Caco-2 (cell line): Measurements from ENCODE around the gene TMEM141. TPM values are rescaled to one million over a fixed set of nuclear protein-coding genes. Genes with fewer than 3 reads are reported as not detected.

ENCODE experiments used
- BruUV-seq: library from RNA; stranded (reverse); fragments of 400-500 nt; replicated peaks from 2 replicates; lab custom pipeline; 2021; lab: Mats Ljungman, UMichigan
- CTCF ChIA-PET: fragments of 300-600 bp; sonication (Branson Sonifier 250); formaldehyde crosslinking; loops from one replicate; lab custom pipeline; 2022; ENCODE audit warnings: antibody characterized with exemption; lab: Charles Lee
- POLR2A ChIA-PET: fragments of 300-600 bp; sonication (Branson Sonifier 250); formaldehyde crosslinking; loops from one replicate; lab custom pipeline; 2022; ENCODE audit warnings: antibody characterized with exemption; lab: Charles Lee
- DNase-seq, 2 experiments: peaks; one replicate each; pipeline versions ENCODE4 v3.0.0 to v3.0.0-alpha.2; 2020 to 2022
- H3K27me3 ChIP-seq: replicated peaks from 2 replicates; pipeline ENCODE4 v1.6.0; 2011; ENCODE audit warnings: low read length; ENCODE audit not compliant: control insufficient read depth, insufficient read depth
- H3K36me3 ChIP-seq: 2 replicates; pipeline ENCODE4 v1.5.1; 2011; ENCODE audit warnings: low read length; ENCODE audit not compliant: control insufficient read depth, insufficient read depth
- H3K4me1 ChIP-seq: fragments of 250-450 bp; sonication (Bioruptor Pico); 2 replicates; pipeline ENCODE4 v1.5.1; 2020; ENCODE audit warnings: mild to moderate bottlenecking
- H3K4me3 ChIP-seq: 2 replicates; pipeline ENCODE4 v1.5.1; 2011; ENCODE audit warnings: low read depth, mild to moderate bottlenecking, control low read depth, low read length
- H3K9me3 ChIP-seq: fragments of 250-450 bp; sonication (Bioruptor Pico); 2 replicates; pipeline ENCODE4 v1.5.1; 2020; ENCODE audit warnings: mild to moderate bottlenecking, moderate library complexity
- H3K27ac Mint-ChIP-seq: one replicate; pipeline ENCODE4 v1.8.0; 2022; ENCODE audit warnings: mixed read lengths; ENCODE audit not compliant: unreplicated experiment
- H3K27me3 Mint-ChIP-seq: one replicate; pipeline ENCODE4 v1.8.0; 2022; ENCODE audit warnings: mixed read lengths; ENCODE audit not compliant: insufficient read depth, unreplicated experiment
- H3K36me3 Mint-ChIP-seq: one replicate; pipeline ENCODE4 v1.8.0; 2022; ENCODE audit warnings: mild to moderate bottlenecking, mixed read lengths; ENCODE audit not compliant: insufficient read depth, unreplicated experiment
- H3K4me1 Mint-ChIP-seq: one replicate; pipeline ENCODE4 v1.8.0; 2022; ENCODE audit warnings: low read depth, mixed read lengths; ENCODE audit not compliant: unreplicated experiment
- H3K4me3 Mint-ChIP-seq: one replicate; pipeline ENCODE4 v1.8.0; 2022; ENCODE audit warnings: mild to moderate bottlenecking, moderate library complexity, mixed read lengths; ENCODE audit not compliant: unreplicated experiment
- H3K9me3 Mint-ChIP-seq: one replicate; pipeline ENCODE4 v1.8.0; 2022; ENCODE audit warnings: mixed read lengths; ENCODE audit not compliant: unreplicated experiment
- CTCF ChIP-seq, 2 experiments: fragments of 200-600 bp in 1 of 2; IDR thresholded peaks; 1 replicate in 1 of 2; 2 replicates in 1 of 2; pipeline versions ENCODE4 v1.5.1 to v1.8.0; 2011 to 2022; ENCODE audit warnings: antibody characterized with exemption in 1 of 2, control low read depth in 1 of 2, inconsistent platforms in 1 of 2, low read depth in 1 of 2, low read length in 1 of 2, mild to moderate bottlenecking in 1 of 2, moderate library complexity in 1 of 2; ENCODE audit not compliant: insufficient read depth in 1 of 2, severe bottlenecking in 1 of 2, unreplicated experiment in 1 of 2
- intact Hi-C: fragments of 100-400 bp; cut with micrococcal nuclease; formaldehyde crosslinking; loops from one replicate; pipeline ENCODE4 v1.10.0; 2022; ENCODE audit not compliant: unreplicated experiment
- total RNA-seq: library from RNA; stranded (reverse); gene quantifications from 2 replicates; pipeline ENCODE4 v1.2.3, GENCODE V29; 2022

Gene TMEM141
- total RNA-seq, 1 experiment from 2014 or later = 107 TPM

GRCh38 chr9:136773386-136774044 lies 17.6 kb upstream of the TMEM141 start:
- Mint-ChIP-seq H3K27ac (peak overlapping the region; percentile 13), H3K36me3 (peaks cover 14% of the 10 kb centered on the region), H3K9me3 (peaks cover 14% of the 10 kb centered on the region), H3K4me3 (no peak overlapping the region), H3K4me1 (peaks cover 20% of the 10 kb centered on the region), H3K27me3 (no peaks in the 10 kb centered on the region)
- peak in 1 of 2 experiments; percentile 46 for DNase-seq
- Histone ChIP-seq H3K9me3 (peaks cover 7% of the 10 kb centered on the region; the same call in 1 of the 2 replicates), H3K27me3 (no peaks in the 10 kb centered on the region), H3K36me3 (peaks cover 2% of the 10 kb centered on the region), H3K4me1 (peaks cover 16% of the 10 kb centered on the region), H3K4me3 (no peak overlapping the region)
- no TSS peak for BruUV-seq
- CTCF ChIA-PET = no interaction called here
- no peak for TF ChIP-seq CTCF (IDR thresholded peaks at IDR 0.05; ENCODE audit: insufficient read depth in 1 of 2, low read depth in 1 of 2, low read length in 1 of 2, severe bottlenecking in 1 of 2, unreplicated experiment in 1 of 2)
- POLR2A ChIA-PET = no interaction called here
- intact Hi-C loops = no loop called here

GRCh38 chr9:136774416-136775045 lies 16.6 kb upstream of the TMEM141 start:
- TF ChIP-seq CTCF (IDR thresholded peaks at IDR 0.05; ENCODE audit: insufficient read depth in 1 of 2, low read depth in 1 of 2, low read length in 1 of 2, severe bottlenecking in 1 of 2, unreplicated experiment in 1 of 2) = no peak
- peaks cover 24% of the 10 kb centered on the region for H3K9me3 Mint-ChIP-seq
- H3K27me3 Mint-ChIP-seq = no peaks in the 10 kb centered on the region
- H3K27ac Mint-ChIP-seq = no peak overlapping the region
- no peak for DNase-seq
- Histone ChIP-seq H3K27me3 (no peaks in the 10 kb centered on the region), H3K36me3 (peaks cover 2% of the 10 kb centered on the region), H3K4me3 (no peak overlapping the region), H3K4me1 (peaks cover 19% of the 10 kb centered on the region), H3K9me3 (peaks cover 7% of the 10 kb centered on the region; the same call in 1 of the 2 replicates)
- POLR2A ChIA-PET = no interaction called here
- no peak overlapping the region for H3K4me3 Mint-ChIP-seq
- CTCF ChIA-PET = no interaction called here
- peaks cover 30% of the 10 kb centered on the region for H3K4me1 Mint-ChIP-seq
- intact Hi-C loops = no loop called here
- peaks cover 24% of the 10 kb centered on the region for H3K36me3 Mint-ChIP-seq
- no TSS peak for BruUV-seq

- ChIA-PET POLR2A (no interaction called here), CTCF (no interaction called here)
- intact Hi-C loops = no loop called here
- Histone ChIP-seq H3K4me1 (peaks cover 25% of the 10 kb centered on the region), H3K27me3 (no peaks in the 10 kb centered on the region), H3K36me3 (peaks cover 2% of the 10 kb centered on the region), H3K4me3 (no peak overlapping the region), H3K9me3 (peaks cover 7% of the 10 kb centered on the region; the same call in 1 of the 2 replicates)
- H3K4me1 Mint-ChIP-seq = peaks cover 36% of the 10 kb centered on the region
- H3K27me3 Mint-ChIP-seq = no peaks in the 10 kb centered on the region
- H3K36me3 Mint-ChIP-seq = peaks cover 24% of the 10 kb centered on the region
- no peak overlapping the region for H3K27ac Mint-ChIP-seq
- H3K4me3 Mint-ChIP-seq = no peak overlapping the region
- BruUV-seq = no TSS peak
- no peak for DNase-seq
- TF ChIP-seq CTCF (IDR thresholded peaks at IDR 0.05; ENCODE audit: insufficient read depth in 1 of 2, low read depth in 1 of 2, low read length in 1 of 2, severe bottlenecking in 1 of 2, unreplicated experiment in 1 of 2) = no peak
- H3K9me3 Mint-ChIP-seq = peaks cover 25% of the 10 kb centered on the region
Observed at GRCh38 chr9:136775191-136775590, 16.0 kb upstream of the TMEM141 start.
